PC-9 (cell line): ENCODE measurements around the gene PCARE. TPM values are rescaled to one million over a fixed set of nuclear protein-coding genes. Genes with fewer than 3 reads are reported as not detected.
"Not testable (repeated sequence)": the region's sequence is repeated elsewhere in the genome, so short reads cannot be mapped to it uniquely, and the experiment has no call there.

Source experiments
- BruUV-seq: library from RNA; stranded (reverse); fragments of 400-500 nt; replicated peaks from 2 replicates; lab custom pipeline; 2021; lab: Mats Ljungman, UMichigan
- CTCF ChIA-PET: fragments of 300-600 bp; sonication (Branson Sonifier 250); formaldehyde crosslinking; loops from one replicate; lab custom pipeline; 2022; ENCODE audit warnings: antibody characterized with exemption; lab: Charles Lee
- POLR2A ChIA-PET: fragments of 300-600 bp; sonication (Branson Sonifier 250); formaldehyde crosslinking; loops from one replicate; lab custom pipeline; 2022; ENCODE audit warnings: antibody characterized with exemption; ENCODE audit not compliant: unreplicated experiment; lab: Charles Lee
- DNase-seq, 2 experiments: peaks; one replicate each; pipeline versions ENCODE4 v3.0.0 to v3.0.0-alpha.2; 2015 to 2022; ENCODE audit warnings: mixed read lengths in 1 of 2
- H2AFZ ChIP-seq: fragments of 200-600 bp; sonication (generic); 2 replicates; pipeline ENCODE4 v1.8.1; 2017; ENCODE audit warnings: antibody characterized with exemption
- H3F3A ChIP-seq: fragments of 200-600 bp; sonication (generic); 2 replicates; pipeline ENCODE4 v1.8.1; 2017; ENCODE audit warnings: antibody characterized with exemption, mild to moderate bottlenecking, low read depth; ENCODE audit not compliant: insufficient read depth
- H3K27ac ChIP-seq: fragments of 200-600 bp; sonication (generic); 2 replicates; pipeline ENCODE4 v1.6.1; 2016; ENCODE audit warnings: mixed run types
- H3K27me3 ChIP-seq: fragments of 200-600 bp; sonication (generic); 2 replicates; pipeline ENCODE4 v1.6.1; 2016; ENCODE audit warnings: low read depth, mixed run types; ENCODE audit not compliant: insufficient read depth
- H3K36me3 ChIP-seq: fragments of 200-600 bp; sonication (generic); 2 replicates; pipeline ENCODE4 v1.6.1; 2016; ENCODE audit warnings: low read depth, mixed run types
- H3K4me1 ChIP-seq: fragments of 200-600 bp; sonication (generic); replicated peaks from 2 replicates; pipeline ENCODE4 v1.6.1; 2016; ENCODE audit warnings: mixed run types; ENCODE audit not compliant: insufficient read depth
- H3K4me2 ChIP-seq: fragments of 200-600 bp; sonication (generic); 2 replicates; pipeline ENCODE4 v1.6.1; 2017; ENCODE audit warnings: mixed run types
- H3K4me3 ChIP-seq: fragments of 200-600 bp; sonication (generic); 2 replicates; pipeline ENCODE4 v1.6.1; 2016; ENCODE audit warnings: mixed run types
- H3K79me2 ChIP-seq: fragments of 200-600 bp; sonication (generic); 2 replicates; pipeline ENCODE4 v1.6.1; 2017; ENCODE audit warnings: low read depth, mixed run types
- H3K9me2 ChIP-seq: fragments of 200-600 bp; sonication (generic); 2 replicates; pipeline ENCODE4 v1.8.1; 2017; ENCODE audit warnings: mild to moderate bottlenecking; ENCODE audit not compliant: insufficient read depth
- H3K9me3 ChIP-seq: fragments of 200-600 bp; sonication (generic); 2 replicates; pipeline ENCODE4 v1.8.1; 2016; ENCODE audit warnings: low read depth; ENCODE audit not compliant: insufficient read depth
- H4K20me1 ChIP-seq: fragments of 200-600 bp; sonication (generic); 2 replicates; pipeline ENCODE4 v1.8.1; 2017; ENCODE audit not compliant: insufficient read depth
- EZH2 ChIP-seq: fragments of 200-600 bp; sonication (generic); IDR thresholded peaks from 2 replicates; pipeline ENCODE4 v1.8.0; 2017; ENCODE audit warnings: antibody characterized with exemption, low read depth
- intact Hi-C: fragments of 100-400 bp; cut with micrococcal nuclease; formaldehyde crosslinking; loops from one replicate; pipeline ENCODE4 v1.10.0; 2022; ENCODE audit not compliant: unreplicated experiment
- total RNA-seq: library from RNA; stranded (reverse); gene quantifications from 2 replicates; pipeline ENCODE4 v1.2.3, GENCODE V29; 2021
- TF ChIP-seq, protein P1 (sequence below): fragments of 200-600 bp; sonication (generic); conservative IDR thresholded peaks from 2 replicates; pipeline ENCODE4 v1.6.1; 2017; ENCODE audit warnings: mixed run types, antibody characterized with exemption, mild to moderate bottlenecking, moderate library complexity

Gene PCARE
- total RNA-seq, 1 experiment from 2014 or later, result not detected

DNA sequence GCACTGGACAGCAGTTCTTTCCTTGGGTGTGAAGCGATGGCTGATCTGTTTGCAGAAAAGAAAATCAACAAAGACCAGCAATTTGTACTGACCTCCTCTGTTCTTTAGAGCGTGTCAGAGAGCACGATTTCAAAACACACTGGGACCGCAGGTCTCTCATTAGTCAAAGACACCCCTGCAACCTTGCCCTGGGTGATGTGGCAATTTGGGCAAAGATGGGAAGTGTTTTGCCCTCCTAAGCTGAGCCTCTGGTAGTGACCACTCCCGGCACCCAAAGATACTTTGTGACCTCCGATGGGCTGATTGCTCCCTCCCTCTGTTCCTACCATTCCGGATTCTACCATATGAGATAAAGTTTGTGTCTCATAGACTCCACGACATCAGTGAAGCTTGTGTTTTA, 22.6 kb upstream of the PCARE start:
- Histone ChIP-seq H3K27me3 (no peaks in the 10 kb centered on the region), H3K79me2 (no peaks in the 10 kb centered on the region), H3K4me1 (no peaks in the 10 kb centered on the region), H3K9me2 (no peaks in the 10 kb centered on the region), H3K4me3 (no peak overlapping the region), H4K20me1 (no peaks in the 10 kb centered on the region), H2AFZ (no peak overlapping the region), H3K9me3 (no peaks in the 10 kb centered on the region), H3K36me3 (no peaks in the 10 kb centered on the region), H3F3A (no peaks in the 10 kb centered on the region), H3K4me2 (no peak overlapping the region), H3K27ac (no peak overlapping the region)
- CTCF ChIA-PET, result interaction anchor here (0.6 to 1.0 kb wide), 2 partner anchors 10 to 62 kb away, joined by 3 to 8 read pairs; no protein-coding TSS in a partner anchor
- no peak for TF ChIP-seq EZH2
- intact Hi-C loops, result no loop called here
- DNase-seq, result no peak
- POLR2A ChIA-PET, result no interaction called here
- no TSS peak for BruUV-seq

- POLR2A ChIA-PET, H3K27me3 ChIP-seq, H3K9me2 ChIP-seq, H3K9me3 ChIP-seq, H3K4me1 ChIP-seq, H3K4me3 ChIP-seq, intact Hi-C loops, H3F3A ChIP-seq, H3K79me2 ChIP-seq, BruUV-seq, H4K20me1 ChIP-seq, H3K27ac ChIP-seq, H3K4me2 ChIP-seq, H3K36me3 ChIP-seq, H2AFZ ChIP-seq: not testable (repeated sequence)
- CTCF ChIA-PET, result interaction anchor here (0.8 kb wide), 1 partner anchor 78 kb away, joined by 7 read pairs; no protein-coding TSS in a partner anchor
- DNase-seq, result peak in 1 of 2 experiments; percentile 33
Measured at GRCh38 chr2:29090311-29090710, 16.0 kb upstream of the PCARE start.

DNA sequence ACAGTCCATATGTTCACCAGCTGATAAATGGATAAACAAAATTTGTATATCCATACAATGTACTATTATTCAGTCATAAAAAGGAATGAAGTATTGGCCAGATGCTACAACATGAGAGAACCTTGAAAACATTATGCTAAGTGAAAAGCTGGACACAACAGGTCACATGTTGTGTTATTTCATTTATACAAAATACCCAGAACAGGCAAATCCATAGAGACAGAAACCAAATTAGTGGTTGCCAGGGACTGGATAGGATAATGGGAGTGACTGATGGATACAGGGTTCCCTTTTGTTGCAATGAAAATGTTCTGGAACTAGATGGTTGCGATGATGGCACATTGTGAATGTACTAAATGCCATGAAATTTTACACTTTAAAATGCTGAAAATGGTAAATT, 10.2 kb upstream of the PCARE start:
- no peak overlapping the region for H3K4me2 ChIP-seq
- no peaks in the 10 kb centered on the region for H3K36me3 ChIP-seq
- H3K27ac ChIP-seq, result no peak overlapping the region
- H3K9me2 ChIP-seq, result no peaks in the 10 kb centered on the region
- no peaks in the 10 kb centered on the region for H3K9me3 ChIP-seq
- POLR2A ChIA-PET, result no interaction called here
- intact Hi-C loops, result no loop called here
- no peaks in the 10 kb centered on the region for H4K20me1 ChIP-seq
- DNase-seq, result no peak
- no peaks in the 10 kb centered on the region for H3K4me1 ChIP-seq
- H3F3A ChIP-seq, result no peaks in the 10 kb centered on the region
- no peak overlapping the region for H3K4me3 ChIP-seq
- CTCF ChIA-PET, result no interaction called here
- no peaks in the 10 kb centered on the region for H3K79me2 ChIP-seq
- TF ChIP-seq, protein P1, sequence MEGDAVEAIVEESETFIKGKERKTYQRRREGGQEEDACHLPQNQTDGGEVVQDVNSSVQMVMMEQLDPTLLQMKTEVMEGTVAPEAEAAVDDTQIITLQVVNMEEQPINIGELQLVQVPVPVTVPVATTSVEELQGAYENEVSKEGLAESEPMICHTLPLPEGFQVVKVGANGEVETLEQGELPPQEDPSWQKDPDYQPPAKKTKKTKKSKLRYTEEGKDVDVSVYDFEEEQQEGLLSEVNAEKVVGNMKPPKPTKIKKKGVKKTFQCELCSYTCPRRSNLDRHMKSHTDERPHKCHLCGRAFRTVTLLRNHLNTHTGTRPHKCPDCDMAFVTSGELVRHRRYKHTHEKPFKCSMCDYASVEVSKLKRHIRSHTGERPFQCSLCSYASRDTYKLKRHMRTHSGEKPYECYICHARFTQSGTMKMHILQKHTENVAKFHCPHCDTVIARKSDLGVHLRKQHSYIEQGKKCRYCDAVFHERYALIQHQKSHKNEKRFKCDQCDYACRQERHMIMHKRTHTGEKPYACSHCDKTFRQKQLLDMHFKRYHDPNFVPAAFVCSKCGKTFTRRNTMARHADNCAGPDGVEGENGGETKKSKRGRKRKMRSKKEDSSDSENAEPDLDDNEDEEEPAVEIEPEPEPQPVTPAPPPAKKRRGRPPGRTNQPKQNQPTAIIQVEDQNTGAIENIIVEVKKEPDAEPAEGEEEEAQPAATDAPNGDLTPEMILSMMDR, result no peak
- TF ChIP-seq EZH2, result no peak
- H2AFZ ChIP-seq, result no peak overlapping the region
- no peaks in the 10 kb centered on the region for H3K27me3 ChIP-seq
- BruUV-seq, result no TSS peak

- no peak for DNase-seq
- Histone ChIP-seq H3K4me2 (no peak overlapping the region), H3K79me2 (no peaks in the 10 kb centered on the region), H2AFZ (no peak overlapping the region), H3K36me3 (no peaks in the 10 kb centered on the region), H3K27ac (no peak overlapping the region), H3K9me2 (no peaks in the 10 kb centered on the region), H3K4me1 (no peaks in the 10 kb centered on the region), H4K20me1 (no peaks in the 10 kb centered on the region), H3K27me3 (no peaks in the 10 kb centered on the region), H3K9me3 (no peaks in the 10 kb centered on the region), H3F3A (no peaks in the 10 kb centered on the region), H3K4me3 (no peak overlapping the region)
- intact Hi-C loops, result no loop called here
- POLR2A ChIA-PET, result no interaction called here
- TF ChIP-seq, protein P1, result no peak
- TF ChIP-seq EZH2, result no peak
- CTCF ChIA-PET, result no interaction called here
- BruUV-seq, result no TSS peak
Measured at GRCh38 chr2:29082804-29083495, 8.6 kb upstream of the PCARE start.
